NCI-H524 (cell line): ENCODE data around the gene PPT2.

ENCODE experiments used
- DNase-seq, 2 experiments: peaks; one replicate each; lab custom pipeline; 2025; lab: John Stamatoyannopoulos, UW

Gene PPT2

GRCh38 chr6:32153564-32154513 is at the start of gene PPT2:
Gene PPT2, plus strand, starts transcription at chr6:32154141. Its CDS starts 454 bp downstream, at chr6:32154595.
- DNase-seq, result peak; percentile 88 to 89

- DNase-seq, result no peak
Measured at GRCh38 chr6:32105433-32105832, 48.5 kb upstream of the PPT2 start.

DNA sequence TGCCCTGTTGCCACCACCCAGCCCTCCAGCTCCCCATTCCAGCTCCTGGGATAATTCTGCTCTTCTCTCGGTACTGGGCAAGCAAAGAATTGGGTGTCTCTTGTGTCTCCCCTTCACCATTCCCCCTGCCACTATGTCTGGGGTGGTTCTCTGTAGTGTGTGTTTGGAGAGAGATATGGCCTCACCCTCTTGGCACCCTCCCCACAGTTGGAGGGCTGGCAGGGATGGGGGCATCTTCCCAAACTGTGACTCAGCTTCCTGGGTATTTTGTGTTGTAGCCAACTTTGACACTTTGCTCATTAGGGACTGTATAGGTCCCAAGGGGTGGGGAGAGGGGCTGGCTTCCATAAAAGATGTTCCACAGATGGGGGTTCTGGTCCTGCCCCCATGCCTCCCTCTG is 46.5 kb upstream of the PPT2 start:
- no peak for DNase-seq

GRCh38 chr6:32108094-32108627 is 45.8 kb upstream of the PPT2 start:
- no peak for DNase-seq

- DNase-seq, result no peak
Measured at GRCh38 chr6:32108727-32109113, 45.2 kb upstream of the PPT2 start.

DNA sequence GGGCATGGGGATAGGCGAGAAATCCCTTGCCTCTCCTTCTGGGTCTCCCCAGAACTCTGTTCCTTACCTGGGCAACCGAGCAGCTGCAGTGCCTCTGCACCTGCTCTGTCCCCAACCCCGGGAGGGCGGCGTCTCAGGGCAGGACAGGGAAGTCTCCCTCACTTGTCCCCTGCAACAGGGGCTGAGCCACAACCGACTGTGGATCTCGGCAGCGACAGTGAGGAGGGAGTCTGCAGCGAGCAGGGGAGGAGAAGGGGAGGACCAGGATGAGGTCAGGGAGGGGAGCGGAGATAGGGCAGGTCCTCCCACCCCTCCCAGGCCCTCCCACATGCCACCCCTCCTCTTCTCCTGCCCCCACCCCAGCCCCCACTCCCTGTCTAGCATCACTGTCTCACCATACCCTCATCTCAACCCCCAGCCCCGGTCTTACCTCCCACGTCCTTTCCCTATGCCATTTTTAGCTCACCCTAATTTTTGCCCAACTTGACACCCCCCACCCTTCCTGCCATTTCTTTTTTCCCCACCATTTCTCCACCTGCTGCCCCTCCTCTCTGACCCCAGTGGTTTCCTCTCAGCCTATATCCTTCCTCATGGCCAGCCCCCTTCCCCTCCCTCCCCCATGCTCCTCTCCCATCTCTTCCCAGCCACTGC is 44.7 kb upstream of the PPT2 start, which contains the start of gene TNXB:
TSS of gene TNXB (minus strand) at position 225 of the 651 bp plus-strand sequence. CDS start 11,140 bp downstream, outside the sequence.
- DNase-seq, result no peak

GRCh38 chr6:32109765-32110160 is 44.2 kb upstream of the PPT2 start:
- no peak for DNase-seq

DNA sequence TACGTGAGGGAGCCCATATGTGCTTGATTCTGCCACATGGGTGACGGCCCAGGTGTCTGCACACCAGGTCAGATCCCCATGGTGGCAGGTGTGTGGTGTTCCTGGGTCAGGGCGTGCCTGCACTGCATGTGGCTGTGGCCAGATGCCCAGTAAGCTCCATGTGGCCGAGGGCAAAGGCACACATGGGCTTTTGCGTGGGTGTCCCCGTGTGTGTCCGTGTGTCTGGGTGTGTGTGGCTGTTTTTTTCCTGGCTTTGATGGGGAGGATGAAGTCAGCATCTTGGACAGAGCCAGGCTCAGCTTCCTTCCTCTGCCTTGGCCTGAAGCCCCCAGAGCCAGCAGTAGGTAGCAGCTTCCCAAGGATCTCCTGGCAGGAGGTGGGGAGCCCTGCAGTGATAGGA is 43.3 kb upstream of the PPT2 start:
- no peak for DNase-seq

DNA sequence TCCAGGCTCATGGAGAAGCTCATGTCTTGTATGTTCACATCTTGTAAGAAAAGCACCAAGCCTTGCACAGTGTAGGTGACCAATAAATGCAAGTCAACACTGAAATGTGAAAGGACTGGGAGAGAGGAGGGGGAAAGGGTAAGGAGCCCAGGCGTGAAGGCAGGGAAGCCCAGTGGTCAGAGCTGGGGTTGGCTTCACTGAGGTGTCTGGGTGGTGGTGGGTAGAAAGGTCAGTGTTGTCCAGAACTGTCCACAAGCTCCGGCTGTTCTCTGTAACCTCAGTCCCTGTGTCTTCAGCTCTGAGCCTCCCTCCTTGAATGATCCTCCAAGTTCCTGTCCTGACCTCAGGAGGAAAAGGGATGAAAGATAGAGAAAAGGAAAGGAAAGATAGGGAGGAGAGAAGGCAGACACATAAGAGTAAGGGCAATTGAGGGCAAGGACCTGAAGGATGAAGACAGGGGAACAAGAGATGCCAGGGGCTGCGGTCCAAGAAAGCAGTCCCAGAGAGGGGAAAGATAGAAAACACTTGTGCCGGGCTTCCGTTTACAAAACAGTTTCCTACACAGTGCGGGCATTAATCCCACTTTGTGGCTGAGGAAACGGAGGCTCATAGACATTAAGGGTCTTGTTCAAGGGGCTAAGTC is 42.4 kb upstream of the PPT2 start:
- DNase-seq, result no peak

DNA sequence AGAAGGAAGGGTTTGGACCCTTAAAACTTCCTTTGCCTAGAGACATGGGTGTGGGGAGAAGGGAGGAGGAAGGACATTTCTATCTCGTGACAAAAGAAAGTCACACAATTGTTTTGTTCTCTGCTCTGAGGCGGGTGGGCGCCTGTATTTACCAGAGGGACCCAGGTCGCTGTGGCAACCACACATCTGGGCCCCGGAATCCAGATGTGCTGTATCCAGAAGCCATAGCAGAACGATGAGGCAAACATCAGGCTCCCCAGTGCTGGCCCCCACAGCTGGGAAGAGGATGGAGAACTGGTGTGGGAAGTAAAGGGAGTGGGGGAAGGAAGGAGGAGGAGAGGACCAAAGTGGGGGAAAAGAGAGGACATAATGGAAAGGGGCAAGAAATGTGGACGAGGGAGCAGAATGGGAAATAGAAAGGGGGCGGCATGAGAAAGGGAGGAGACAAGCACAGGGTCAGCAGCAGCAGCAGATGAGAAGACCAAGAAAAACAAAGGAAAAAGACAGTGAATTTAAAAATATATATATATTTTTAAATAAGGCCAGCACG is 41.4 kb upstream of the PPT2 start:
- DNase-seq, result no peak

DNA sequence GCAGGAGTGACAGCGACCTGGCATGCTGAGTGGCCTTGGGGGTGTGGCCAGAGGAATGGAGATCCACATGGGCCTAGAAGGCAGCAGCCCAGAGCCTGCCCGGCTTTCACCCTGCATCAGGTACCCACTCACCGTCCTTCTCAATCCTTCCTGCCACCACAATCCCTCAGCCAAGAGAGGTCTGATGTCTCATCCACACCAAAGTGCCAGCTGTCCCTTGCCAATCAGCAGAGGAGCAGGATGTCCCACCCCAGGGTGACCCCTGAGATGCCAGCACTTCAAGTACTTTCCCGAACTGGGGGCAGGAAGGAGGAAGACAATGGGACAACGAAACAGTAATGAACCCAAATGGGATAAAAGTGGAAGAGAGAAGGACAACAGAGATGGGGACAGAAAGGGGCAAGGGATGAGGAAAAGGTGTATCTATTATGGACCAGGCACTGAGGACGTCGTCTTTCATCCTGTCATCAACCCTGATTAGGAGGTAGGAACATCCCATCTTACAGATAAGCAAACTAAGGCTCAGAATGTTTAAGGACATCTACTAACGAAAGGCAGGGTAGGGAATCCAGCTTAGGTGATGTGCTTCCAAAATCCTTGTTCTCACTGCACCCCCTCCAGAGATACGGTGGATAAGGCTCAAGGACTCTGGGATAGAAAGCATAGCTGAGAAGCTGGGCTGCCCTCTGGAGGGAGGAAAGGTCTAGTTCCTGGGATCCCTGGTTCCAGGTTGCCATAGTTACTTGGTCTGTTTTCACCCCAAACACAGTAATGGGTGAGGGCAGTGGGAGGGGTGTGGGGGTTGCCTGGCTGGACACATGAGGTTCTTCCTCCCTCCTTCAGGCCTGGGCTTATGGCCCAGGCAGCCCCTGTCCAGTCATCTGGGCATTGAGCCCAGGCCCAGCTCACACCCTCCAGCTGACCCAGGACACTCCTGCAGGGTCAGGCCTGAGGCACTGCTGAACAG is 40.3 kb upstream of the PPT2 start:
- peak in 1 of 2 experiments; percentile 26 for DNase-seq

- no peak for DNase-seq
Measured at GRCh38 chr6:32114796-32115195, 39.1 kb upstream of the PPT2 start.

- DNase-seq, result no peak
Measured at GRCh38 chr6:32115623-32116022, 38.3 kb upstream of the PPT2 start.

GRCh38 chr6:32116674-32117073 is 37.3 kb upstream of the PPT2 start:
- peak in 1 of 2 experiments; percentile 27 for DNase-seq

DNA sequence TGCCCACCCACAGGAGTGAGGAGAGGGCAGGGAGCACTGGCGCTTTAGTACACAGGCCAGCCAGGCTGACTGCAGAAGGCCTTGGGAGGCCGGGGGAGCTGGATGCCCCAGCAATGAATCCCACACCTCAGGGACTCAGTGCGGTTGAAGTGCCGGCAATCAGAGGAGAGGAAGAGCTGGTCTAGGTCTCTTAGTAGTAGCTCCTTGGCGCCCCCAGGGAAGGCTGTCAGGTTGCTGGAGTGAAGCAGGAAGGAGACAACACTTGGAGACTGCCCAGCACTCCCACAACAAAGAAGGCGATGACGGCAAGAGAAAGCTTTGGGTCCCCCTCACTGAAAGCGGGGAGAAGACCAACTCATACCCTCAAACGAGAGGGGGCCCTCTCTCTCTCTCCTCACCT is 36.5 kb upstream of the PPT2 start:
- DNase-seq, result no peak

- peak in 1 of 2 experiments; percentile 71 for DNase-seq
Measured at GRCh38 chr6:32118782-32119628, 34.9 kb upstream of the PPT2 start.

DNA sequence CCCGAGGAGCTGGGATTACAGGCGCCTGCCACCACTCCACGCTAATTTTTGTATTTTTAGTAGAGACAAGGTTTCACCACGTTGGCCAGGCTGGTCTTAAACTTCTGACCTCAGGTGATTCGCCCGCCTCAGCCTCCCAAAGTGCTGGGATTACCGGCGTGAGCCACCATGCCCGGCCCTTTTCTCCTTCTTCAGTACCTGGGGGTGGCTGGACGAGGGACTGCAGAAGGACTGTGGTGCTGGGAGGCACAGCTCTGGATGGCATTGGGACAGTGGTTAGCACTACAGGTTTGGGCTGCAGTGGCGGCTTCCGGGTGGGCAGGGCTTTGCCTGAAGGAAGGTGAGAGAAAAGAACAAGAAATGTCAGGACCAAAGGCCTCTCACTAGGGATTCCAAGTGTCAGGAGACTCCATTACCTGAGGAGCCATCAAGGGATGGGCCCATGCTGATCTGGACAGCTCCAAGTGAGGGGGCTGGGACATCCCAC is 33.3 kb upstream of the PPT2 start:
- DNase-seq, result no peak

DNA sequence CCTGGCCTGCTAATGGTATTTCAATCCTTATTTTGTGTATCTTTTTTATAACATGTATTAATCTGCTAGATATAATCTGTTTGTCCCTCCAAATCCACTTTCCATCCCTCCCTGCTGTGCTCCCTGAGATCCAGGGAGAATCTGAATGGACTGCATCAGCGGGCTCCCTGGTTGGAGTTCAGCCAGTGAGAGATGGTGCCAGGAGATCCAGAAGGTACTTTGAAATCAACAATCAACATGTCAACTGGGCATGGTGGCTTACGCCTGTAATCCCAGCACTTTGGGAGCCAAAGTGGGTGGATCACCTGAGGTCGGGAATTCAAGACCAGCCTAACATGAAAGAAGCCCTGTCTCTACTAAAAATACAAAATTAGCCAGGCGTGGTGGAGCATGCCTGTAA is 30.3 kb upstream of the PPT2 start:
- no peak for DNase-seq

DNA sequence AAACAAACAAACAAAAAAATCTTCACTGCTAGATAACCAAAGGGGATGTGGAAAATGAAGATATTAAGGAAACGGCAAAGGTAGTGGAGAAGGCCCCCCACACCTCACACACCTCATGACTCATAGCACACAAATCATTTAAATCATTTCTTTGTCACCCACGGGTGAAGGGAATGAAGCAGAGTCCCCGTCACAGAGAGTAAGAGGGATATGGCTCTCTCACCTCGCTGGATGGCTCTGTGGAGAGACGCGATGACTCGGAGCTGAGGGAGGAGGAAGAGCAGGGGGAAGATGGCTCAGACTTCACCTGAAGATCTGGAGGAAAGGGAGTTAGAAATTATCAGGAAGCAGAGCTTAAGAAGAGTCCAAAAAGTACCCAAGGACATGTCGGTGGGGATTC is 27.1 kb upstream of the PPT2 start:
- no peak for DNase-seq

GRCh38 chr6:32127409-32127716 is 26.6 kb upstream of the PPT2 start:
- DNase-seq, result no peak
